HG03460 (cell line): Measurements from ENCODE around the gene CXCR6.

Experiments
- ATAC-seq: cut with Tn5 transposase; IDR thresholded peaks from one replicate; pipeline ENCODE4 v1.9.1; 2021; ENCODE audit not compliant: unreplicated experiment

Gene CXCR6

GRCh38 chr3:45921158-45922038 is 21.9 kb upstream of the CXCR6 start:
- ATAC-seq: no peak

GRCh38 chr3:45922039-45922326 is 21.3 kb upstream of the CXCR6 start:
- no peak for ATAC-seq

- no peak for ATAC-seq
These were observed 20.2 kb upstream of the CXCR6 start for GRCh38 chr3:45922950-45923590.

- ATAC-seq: no peak
These were observed 19.5 kb upstream of the CXCR6 start for GRCh38 chr3:45923755-45924154.

- ATAC-seq: no peak
These were observed 15.4 kb upstream of the CXCR6 start for GRCh38 chr3:45927881-45928280.

GRCh38 chr3:45929042-45929679 is 14.1 kb upstream of the CXCR6 start:
- ATAC-seq: peak; percentile 61

- no peak for ATAC-seq
These were observed 11.8 kb upstream of the CXCR6 start for GRCh38 chr3:45931496-45931895.

- no peak for ATAC-seq
These were observed 11.2 kb upstream of the CXCR6 start for GRCh38 chr3:45932112-45932511.

GRCh38 chr3:45933591-45933990 is 9.7 kb upstream of the CXCR6 start:
- no peak for ATAC-seq

GRCh38 chr3:45936261-45936660 is 7.0 kb upstream of the CXCR6 start:
- ATAC-seq: no peak

GRCh38 chr3:45937206-45938042 is 5.8 kb upstream of the CXCR6 start:
- no peak for ATAC-seq

- ATAC-seq: no peak
These were observed 5.2 kb upstream of the CXCR6 start for GRCh38 chr3:45938043-45938435.

GRCh38 chr3:45938864-45939263 is 4.4 kb upstream of the CXCR6 start:
- ATAC-seq: no peak

- ATAC-seq: no peak
These were observed 3.9 kb upstream of the CXCR6 start for GRCh38 chr3:45939341-45939771.

- ATAC-seq: no peak
These were observed 3.1 kb upstream of the CXCR6 start for GRCh38 chr3:45940004-45940780.

- no peak for ATAC-seq
These were observed 2.4 kb upstream of the CXCR6 start for GRCh38 chr3:45940781-45941365.

- no peak for ATAC-seq
These were observed 1.0 kb upstream of the CXCR6 start for GRCh38 chr3:45942051-45942825.

- ATAC-seq: no peak
These were observed 1.8 kb downstream of the CXCR6 start for GRCh38 chr3:45944830-45945620.

- no peak for ATAC-seq
These were observed 3.0 kb downstream of the CXCR6 start for GRCh38 chr3:45946307-45946706.
